ENCODE results near the gene CRABP1. TPM values are rescaled to one million over a fixed set of nuclear protein-coding genes. Genes with fewer than 3 reads are reported as not detected.

CRABP1 gene
- total RNA-seq, 1 experiment from 2014 or later = 0.47 TPM

DNA sequence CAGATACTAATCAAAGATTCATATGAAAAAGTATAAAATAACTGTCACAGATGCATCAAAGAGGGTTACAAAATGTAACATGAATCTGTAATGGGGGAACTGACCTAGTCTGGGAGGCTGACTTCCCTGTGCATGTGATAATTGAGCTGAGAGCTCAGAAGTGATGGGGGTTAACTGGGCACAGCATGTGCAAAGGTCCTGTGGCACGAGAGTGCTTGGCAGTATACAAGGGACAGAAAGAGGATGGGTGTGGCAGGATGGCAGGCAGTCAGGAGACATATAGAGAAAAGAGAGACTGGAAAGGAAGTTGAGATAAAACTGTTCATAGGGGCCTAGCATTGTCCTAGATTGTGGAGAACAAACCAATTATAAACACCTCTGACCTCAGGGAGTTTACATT, 50.1 kb downstream of the CRABP1 start (continued):
- TF ChIP-seq, protein P1, sequence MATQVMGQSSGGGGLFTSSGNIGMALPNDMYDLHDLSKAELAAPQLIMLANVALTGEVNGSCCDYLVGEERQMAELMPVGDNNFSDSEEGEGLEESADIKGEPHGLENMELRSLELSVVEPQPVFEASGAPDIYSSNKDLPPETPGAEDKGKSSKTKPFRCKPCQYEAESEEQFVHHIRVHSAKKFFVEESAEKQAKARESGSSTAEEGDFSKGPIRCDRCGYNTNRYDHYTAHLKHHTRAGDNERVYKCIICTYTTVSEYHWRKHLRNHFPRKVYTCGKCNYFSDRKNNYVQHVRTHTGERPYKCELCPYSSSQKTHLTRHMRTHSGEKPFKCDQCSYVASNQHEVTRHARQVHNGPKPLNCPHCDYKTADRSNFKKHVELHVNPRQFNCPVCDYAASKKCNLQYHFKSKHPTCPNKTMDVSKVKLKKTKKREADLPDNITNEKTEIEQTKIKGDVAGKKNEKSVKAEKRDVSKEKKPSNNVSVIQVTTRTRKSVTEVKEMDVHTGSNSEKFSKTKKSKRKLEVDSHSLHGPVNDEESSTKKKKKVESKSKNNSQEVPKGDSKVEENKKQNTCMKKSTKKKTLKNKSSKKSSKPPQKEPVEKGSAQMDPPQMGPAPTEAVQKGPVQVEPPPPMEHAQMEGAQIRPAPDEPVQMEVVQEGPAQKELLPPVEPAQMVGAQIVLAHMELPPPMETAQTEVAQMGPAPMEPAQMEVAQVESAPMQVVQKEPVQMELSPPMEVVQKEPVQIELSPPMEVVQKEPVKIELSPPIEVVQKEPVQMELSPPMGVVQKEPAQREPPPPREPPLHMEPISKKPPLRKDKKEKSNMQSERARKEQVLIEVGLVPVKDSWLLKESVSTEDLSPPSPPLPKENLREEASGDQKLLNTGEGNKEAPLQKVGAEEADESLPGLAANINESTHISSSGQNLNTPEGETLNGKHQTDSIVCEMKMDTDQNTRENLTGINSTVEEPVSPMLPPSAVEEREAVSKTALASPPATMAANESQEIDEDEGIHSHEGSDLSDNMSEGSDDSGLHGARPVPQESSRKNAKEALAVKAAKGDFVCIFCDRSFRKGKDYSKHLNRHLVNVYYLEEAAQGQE (IDR thresholded peaks at IDR 0.05; ENCODE audit: low read depth) = no peak
- TF ChIP-seq YY1 (IDR thresholded peaks at IDR 0.05; ENCODE audit: extremely low read depth, insufficient replicate concordance, low read depth, low read length) (no peak), SRF (IDR thresholded peaks at IDR 0.05; ENCODE audit: low read depth) (no peak), ZNF274 (IDR thresholded peaks at IDR 0.05; ENCODE audit: low read depth, low read length) (no peak), SP1 (IDR thresholded peaks at IDR 0.05; ENCODE audit: low read depth) (no peak), ELF1 (IDR thresholded peaks at IDR 0.05; ENCODE audit: borderline replicate concordance, low read depth) (no peak), SIN3A (IDR thresholded peaks at IDR 0.05; ENCODE audit: low read depth) (no peak), EGR1 (IDR thresholded peaks at IDR 0.05; ENCODE audit: low read depth) (no peak)

GRCh38 chr15:78390826-78391225, 50.7 kb downstream of the CRABP1 start:
- Histone ChIP-seq H3K4me2 (ENCODE audit: low read length) (no peak overlapping the region), H3K27ac (ENCODE audit: low read depth, low read length) (no peak overlapping the region), H3K9ac (ENCODE audit: low read length) (no peak overlapping the region), H4K20me1 (ENCODE audit: insufficient read depth) (no peaks in the 10 kb centered on the region), H3K9me3 (ENCODE audit: control insufficient read depth in 1 of 2, insufficient read depth in 1 of 2, low read depth in 1 of 2, low read length in 2 of 2) (no peaks in the 10 kb centered on the region), H3K36me3 (ENCODE audit: control insufficient read depth in 1 of 2, insufficient read depth in 2 of 2, low read length in 2 of 2) (no peaks in the 10 kb centered on the region), H2AFZ (ENCODE audit: low read depth, low read length, poor library complexity, severe bottlenecking) (no peak overlapping the region), H3K79me2 (ENCODE audit: insufficient read depth, low read length) (no peaks in the 10 kb centered on the region), H3K9me2 (ENCODE audit: insufficient read depth) (no peaks in the 10 kb centered on the region), H3K4me3 (replicated peaks in 1 of 2; ENCODE audit: low read depth in 1 of 2, low read length in 2 of 2) (no peak overlapping the region), H3K4me1 (ENCODE audit: control insufficient read depth in 1 of 2, insufficient read depth in 2 of 2, low read length in 2 of 2) (no peaks in the 10 kb centered on the region), H3K27me3 (ENCODE audit: insufficient read depth, low read length) (no peaks in the 10 kb centered on the region)
- ATAC-seq (no peak), DNase-seq (ENCODE audit: low read depth, low spot score) (no peak)
- ChIA-PET RAD21 (ENCODE audit: low non-redundant PET in 1 of 2, low total read pairs in 2 of 2, uncharacterized antibody in 2 of 2, unreplicated experiment in 2 of 2) (no interaction called here), CTCF (no interaction called here), POLR2A (no interaction called here)
- intact Hi-C loops (cut with micrococcal nuclease) = no loop called here
- no TSS peak for BruUV-seq (replicated peaks)
- TF ChIP-seq CBX3 (IDR thresholded peaks at IDR 0.05; ENCODE audit: low read depth) (no peak), YY1 (IDR thresholded peaks at IDR 0.05; ENCODE audit: extremely low read depth, insufficient replicate concordance, low read depth, low read length) (no peak), MAX (IDR thresholded peaks at IDR 0.05) (no peak), ZNF274 (IDR thresholded peaks at IDR 0.05; ENCODE audit: low read depth, low read length) (no peak), ELF1 (IDR thresholded peaks at IDR 0.05; ENCODE audit: borderline replicate concordance, low read depth) (no peak), CEBPB (IDR thresholded peaks at IDR 0.05; ENCODE audit: low read depth) (no peak), RAD21 (IDR thresholded peaks at IDR 0.05; ENCODE audit: low read depth) (no peak), FOSL1 (IDR thresholded peaks at IDR 0.05; ENCODE audit: low read depth) (no peak), EGR1 (IDR thresholded peaks at IDR 0.05; ENCODE audit: low read depth) (no peak), SP1 (IDR thresholded peaks at IDR 0.05; ENCODE audit: low read depth) (no peak), EZH2phosphoT487 (IDR thresholded peaks at IDR 0.05; ENCODE audit: borderline replicate concordance) (no peak), SRF (IDR thresholded peaks at IDR 0.05; ENCODE audit: low read depth) (no peak), ZFX (IDR thresholded peaks at IDR 0.05) (no peak), ZBTB33 (IDR thresholded peaks at IDR 0.05; ENCODE audit: extremely low read depth, insufficient replicate concordance, low read length) (no peak)
- TF ChIP-seq, protein P2, sequence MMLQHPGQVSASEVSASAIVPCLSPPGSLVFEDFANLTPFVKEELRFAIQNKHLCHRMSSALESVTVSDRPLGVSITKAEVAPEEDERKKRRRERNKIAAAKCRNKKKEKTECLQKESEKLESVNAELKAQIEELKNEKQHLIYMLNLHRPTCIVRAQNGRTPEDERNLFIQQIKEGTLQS (IDR thresholded peaks at IDR 0.05) = no peak
- TF ChIP-seq, protein P3, sequence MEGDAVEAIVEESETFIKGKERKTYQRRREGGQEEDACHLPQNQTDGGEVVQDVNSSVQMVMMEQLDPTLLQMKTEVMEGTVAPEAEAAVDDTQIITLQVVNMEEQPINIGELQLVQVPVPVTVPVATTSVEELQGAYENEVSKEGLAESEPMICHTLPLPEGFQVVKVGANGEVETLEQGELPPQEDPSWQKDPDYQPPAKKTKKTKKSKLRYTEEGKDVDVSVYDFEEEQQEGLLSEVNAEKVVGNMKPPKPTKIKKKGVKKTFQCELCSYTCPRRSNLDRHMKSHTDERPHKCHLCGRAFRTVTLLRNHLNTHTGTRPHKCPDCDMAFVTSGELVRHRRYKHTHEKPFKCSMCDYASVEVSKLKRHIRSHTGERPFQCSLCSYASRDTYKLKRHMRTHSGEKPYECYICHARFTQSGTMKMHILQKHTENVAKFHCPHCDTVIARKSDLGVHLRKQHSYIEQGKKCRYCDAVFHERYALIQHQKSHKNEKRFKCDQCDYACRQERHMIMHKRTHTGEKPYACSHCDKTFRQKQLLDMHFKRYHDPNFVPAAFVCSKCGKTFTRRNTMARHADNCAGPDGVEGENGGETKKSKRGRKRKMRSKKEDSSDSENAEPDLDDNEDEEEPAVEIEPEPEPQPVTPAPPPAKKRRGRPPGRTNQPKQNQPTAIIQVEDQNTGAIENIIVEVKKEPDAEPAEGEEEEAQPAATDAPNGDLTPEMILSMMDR (IDR thresholded peaks at IDR 0.05 in 2 of 3, conservative IDR thresholded peaks at IDR 0.05 in 1 of 3; ENCODE audit: borderline replicate concordance in 1 of 3, insufficient read depth in 1 of 3, low read depth in 2 of 3, low read length in 2 of 3) = no peak

All from HCT116 (cell line).